Endothelial cell of umbilical vein (primary cell): ENCODE measurements around the gene MTHFR. TPM values are rescaled to one million over a fixed set of nuclear protein-coding genes. Genes with fewer than 3 reads are reported as not detected.

Source experiments
- BruUV-seq: library from RNA; stranded (reverse); fragments of 400-500 nt; replicated peaks from 2 replicates; lab custom pipeline; 2021; lab: Mats Ljungman, UMichigan
- CTCF ChIA-PET: fragments of 300-600, 350-600 bp; sonication (Branson Sonifier 250); formaldehyde crosslinking; loops from one replicate; lab custom pipeline; 2021; ENCODE audit warnings: antibody characterized with exemption, inconsistent platforms; lab: Charles Lee
- POLR2A ChIA-PET: fragments of 300-600, 350-600 bp; sonication (Branson Sonifier 250); formaldehyde crosslinking; loops from one replicate; lab custom pipeline; 2021; ENCODE audit warnings: antibody characterized with exemption, inconsistent platforms; lab: Charles Lee
- DNase-seq: peaks from one replicate; pipeline ENCODE4 v3.0.0-alpha.2; 2011; ENCODE audit warnings: low read depth, low spot score
- FAIRE-seq: peaks from 2 replicates; lab custom pipeline; 2011; peaks lifted over from hg19 to GRCh38; lab: Jason Lieb, UNC
- H2AFZ ChIP-seq: 2 replicates; pipeline ENCODE4 v1.6.0; 2012; ENCODE audit warnings: low read depth, low read length, control low read depth, inconsistent platforms
- H3K27ac ChIP-seq: 2 replicates; pipeline ENCODE4 v1.5.1; 2011; ENCODE audit warnings: low read depth, mild to moderate bottlenecking, control low read depth, low read length, moderate library complexity; ENCODE audit not compliant: insufficient read depth
- H3K27me3 ChIP-seq, 2 experiments: 2 replicates each; pipeline versions ENCODE4 v1.6.0 to v1.6.1; 2011; ENCODE audit warnings: low read length in 2 of 2, mixed read lengths in 1 of 2; ENCODE audit not compliant: control insufficient read depth in 2 of 2, insufficient read depth in 2 of 2
- H3K36me3 ChIP-seq, 2 experiments: 2 replicates in 1 of 2; 3 replicates in 1 of 2; pipeline ENCODE4 v1.5.1; 2011; ENCODE audit warnings: low read length in 2 of 2, mild to moderate bottlenecking in 1 of 2, moderate library complexity in 1 of 2; ENCODE audit not compliant: control insufficient read depth in 2 of 2, insufficient read depth in 2 of 2; ENCODE audit errors: extremely low read depth in 1 of 2
- H3K4me1 ChIP-seq: 3 replicates; pipeline ENCODE4 v1.5.1; 2011; ENCODE audit warnings: mild to moderate bottlenecking, low read length; ENCODE audit not compliant: control insufficient read depth, insufficient read depth; ENCODE audit errors: extremely low read depth
- H3K4me2 ChIP-seq: 2 replicates; pipeline ENCODE4 v1.6.1; 2011; ENCODE audit warnings: low read length, control low read depth, mixed read lengths; ENCODE audit not compliant: insufficient read depth
- H3K4me3 ChIP-seq, 3 experiments: fragments of 200-600 bp in 1 of 3; sonication (generic), shearing (Covaris generic) in 1 of 3; replicated peaks in 1 of 3; 2 replicates each; pipeline ENCODE4 v1.5.1; 2011 to 2016; ENCODE audit warnings: control low read depth in 3 of 3, low read length in 3 of 3, mild to moderate bottlenecking in 2 of 3, inconsistent platforms in 1 of 3, low read depth in 1 of 3, moderate library complexity in 1 of 3; ENCODE audit not compliant: insufficient read depth in 1 of 3
- H3K79me2 ChIP-seq: 2 replicates; pipeline ENCODE4 v1.6.0; 2012; ENCODE audit warnings: low read length, inconsistent platforms; ENCODE audit not compliant: control insufficient read depth, insufficient read depth
- H3K9ac ChIP-seq: replicated peaks from 2 replicates; pipeline ENCODE3; 2011; ENCODE audit warnings: low read length, control low read depth; ENCODE audit not compliant: insufficient read depth; ENCODE audit errors: extremely low read depth
- H3K9me1 ChIP-seq: replicated peaks from 3 replicates; pipeline ENCODE4 v1.6.0; 2011; ENCODE audit warnings: mild to moderate bottlenecking, low read length; ENCODE audit not compliant: control insufficient read depth, insufficient read depth; ENCODE audit errors: extremely low read depth
- H3K9me3 ChIP-seq: replicated peaks from 2 replicates; pipeline ENCODE4 v1.5.1; 2012; ENCODE audit warnings: low read length, inconsistent platforms; ENCODE audit not compliant: control insufficient read depth, insufficient read depth
- H4K20me1 ChIP-seq: replicated peaks from 2 replicates; pipeline ENCODE3; 2011; ENCODE audit warnings: mild to moderate bottlenecking, low read length; ENCODE audit not compliant: control insufficient read depth, insufficient read depth; ENCODE audit errors: extremely low read depth
- CTCF ChIP-seq, 2 donors: IDR thresholded peaks; 1 replicate in 1 of 2; 2 replicates in 1 of 2; pipeline ENCODE4 v1.5.1; 2011; ENCODE audit warnings: low read length in 2 of 2, mild to moderate bottlenecking in 2 of 2, moderate library complexity in 2 of 2, control low read depth in 1 of 2, inconsistent platforms in 1 of 2, low read depth in 1 of 2; ENCODE audit not compliant: insufficient read depth in 1 of 2; ENCODE audit errors: extremely low read depth in 1 of 2
- EZH2 ChIP-seq: IDR thresholded peaks from 2 replicates; pipeline ENCODE4 v1.6.1; 2012; ENCODE audit warnings: borderline replicate concordance, low read depth, mild to moderate bottlenecking, moderate library complexity, low read length, inconsistent platforms; ENCODE audit not compliant: severe bottlenecking
- FOS ChIP-seq: IDR thresholded peaks from 2 replicates; pipeline ENCODE4 v1.6.1; 2011; ENCODE audit warnings: mild to moderate bottlenecking, low read length, moderate library complexity, borderline replicate concordance; ENCODE audit not compliant: insufficient read depth
- GATA2 ChIP-seq: IDR thresholded peaks from 2 replicates; pipeline ENCODE4 v1.7.0; 2011; ENCODE audit warnings: low read depth, mild to moderate bottlenecking, moderate library complexity, mixed read lengths, low read length; ENCODE audit not compliant: insufficient read length, insufficient read depth
- JUN ChIP-seq: IDR thresholded peaks from 2 replicates; pipeline ENCODE4 v1.6.1; 2011; ENCODE audit warnings: borderline replicate concordance, low read depth; ENCODE audit not compliant: insufficient read length, insufficient read depth
- MAX ChIP-seq: IDR thresholded peaks from 2 replicates; pipeline ENCODE4 v1.6.1; 2011; ENCODE audit not compliant: insufficient read depth, insufficient read length
- MYC ChIP-seq: IDR thresholded peaks from one replicate; pipeline ENCODE4 v1.6.1; 2011; ENCODE audit warnings: mild to moderate bottlenecking, low read depth, low read length
- POLR2A ChIP-seq: IDR thresholded peaks from 2 replicates; pipeline ENCODE4 v1.6.1; 2012; ENCODE audit warnings: low read depth, mild to moderate bottlenecking, control low read depth, low read length
- POLR2AphosphoS5 ChIP-seq: IDR thresholded peaks from 2 replicates; pipeline ENCODE4 v1.6.1; 2012; ENCODE audit warnings: low read depth, mild to moderate bottlenecking, control low read depth, low read length, moderate library complexity; ENCODE audit not compliant: insufficient read depth
- dilution Hi-C: fragments of 300-500 bp; cut with MboI; formaldehyde crosslinking; loops from one replicate; pipeline ENCODE4 v1.15.0; 2019; ENCODE audit warnings: low sequenced_read_pairs; ENCODE audit not compliant: extremely low pct_ligation_motif_present
- intact Hi-C: fragments of 100-400 bp; cut with micrococcal nuclease; formaldehyde crosslinking; loops from one replicate; pipeline ENCODE4 v1.10.0; 2022
- polyA plus RNA-seq, 4 experiments: library from polyadenylated mRNA; depleted of rRNA in 3 of 4; stranded (reverse) in 3 of 4; unstranded in 1 of 4; fragments of >200 nt; gene quantifications; 2 replicates each; pipeline versions ENCODE4 v1.2.1 to v1.2.3, GENCODE V29; 2011 to 2012; ENCODE audit warnings: missing spikeins in 1 of 4
- total RNA-seq: library from RNA; stranded (reverse); gene quantifications from 2 replicates; pipeline ENCODE4 v1.2.3, GENCODE V29; 2021

MTHFR gene
- total and polyA plus RNA-seq, 2 donors (not counting 3 experiments of a cell fraction or from before 2014, with no cell fraction given), result 13.8 to 25.3 TPM

- no peaks in the 10 kb centered on the region for H3K79me2 ChIP-seq
- no peaks in the 10 kb centered on the region for H3K36me3 ChIP-seq
- CTCF ChIA-PET, result interaction anchor here (0.7 to 1.2 kb wide), 2 partner anchors 10 to 13 kb away, joined by 3 to 4 read pairs; no protein-coding TSS in a partner anchor
- H3K9me1 ChIP-seq, result no peaks in the 10 kb centered on the region
- TF ChIP-seq POLR2AphosphoS5 (no peak), POLR2A (no peak), GATA2 (no peak), CTCF (IDR thresholded peaks at IDR 0.05; ENCODE audit: extremely low read depth in 1 of 2, insufficient read depth in 1 of 2, low read depth in 1 of 2, low read length in 2 of 2) (no peak), MAX (no peak), EZH2 (no peak), FOS (no peak), MYC (no peak), JUN (no peak)
- intact Hi-C loops (no loop called here), dilution Hi-C loops (no loop called here)
- H3K27ac ChIP-seq, result no peak overlapping the region
- no peak overlapping the region for H3K4me3 ChIP-seq
- H2AFZ ChIP-seq, result no peak overlapping the region
- no peak overlapping the region for H3K4me2 ChIP-seq
- peaks cover 4% of the 10 kb centered on the region for H3K4me1 ChIP-seq
- POLR2A ChIA-PET, result no interaction called here
- DNase-seq, result no peak
- H3K9ac ChIP-seq, result no peak overlapping the region
- no TSS peak for BruUV-seq
- H4K20me1 ChIP-seq, result no peaks in the 10 kb centered on the region
- no peaks in the 10 kb centered on the region for H3K27me3 ChIP-seq
- no peak for FAIRE-seq
- no peaks in the 10 kb centered on the region for H3K9me3 ChIP-seq
These were observed 33.3 kb downstream of the MTHFR start for GRCh38 chr1:11772458-11772857.
